Astrocyte (in vitro differentiated cells and primary cell): ENCODE data around the gene GHRL. TPM values are rescaled to one million over a fixed set of nuclear protein-coding genes. Genes with fewer than 3 reads are reported as not detected.

ENCODE experiments used
- DNase-seq: peaks from one replicate; pipeline ENCODE4 v3.0.0-alpha.2; 2010; ENCODE audit warnings: low read depth
- FAIRE-seq: peaks from 2 replicates; lab custom pipeline; 2011; peaks lifted over from hg19 to GRCh38; lab: Jason Lieb, UNC
- H2AFZ ChIP-seq: 2 replicates; pipeline ENCODE4 v1.6.0; 2012; ENCODE audit warnings: low read depth, low read length, inconsistent platforms
- H3K27ac ChIP-seq: 2 replicates; pipeline ENCODE4 v1.5.1; 2011; ENCODE audit warnings: low read depth, low read length, inconsistent platforms
- H3K27me3 ChIP-seq: 2 replicates; pipeline ENCODE4 v1.6.0; 2011; ENCODE audit warnings: low read length, inconsistent platforms; ENCODE audit not compliant: insufficient read depth
- H3K36me3 ChIP-seq: 2 replicates; pipeline ENCODE4 v1.5.1; 2011; ENCODE audit warnings: low read length, inconsistent platforms; ENCODE audit not compliant: insufficient read depth
- H3K4me1 ChIP-seq: 2 replicates; pipeline ENCODE4 v1.5.1; 2011; ENCODE audit warnings: low read length, inconsistent platforms; ENCODE audit not compliant: insufficient read depth
- H3K4me2 ChIP-seq: 2 replicates; pipeline ENCODE4 v1.6.0; 2012; ENCODE audit warnings: low read length, inconsistent platforms
- H3K4me3 ChIP-seq: 2 replicates; pipeline ENCODE4 v1.5.1; 2011; ENCODE audit warnings: low read depth, mild to moderate bottlenecking, low read length, inconsistent platforms; ENCODE audit not compliant: insufficient read depth
- H3K79me2 ChIP-seq: 2 replicates; pipeline ENCODE4 v1.6.0; 2012; ENCODE audit warnings: mild to moderate bottlenecking, low read length, inconsistent platforms; ENCODE audit not compliant: insufficient read depth
- H3K9ac ChIP-seq: 2 replicates; pipeline ENCODE4 v1.6.0; 2012; ENCODE audit warnings: mild to moderate bottlenecking, low read length, inconsistent platforms
- H3K9me3 ChIP-seq: 2 replicates; pipeline ENCODE4 v1.5.1; 2012; ENCODE audit warnings: low read depth, mild to moderate bottlenecking, low read length, inconsistent platforms; ENCODE audit not compliant: insufficient read depth
- H4K20me1 ChIP-seq: 2 replicates; pipeline ENCODE4 v1.6.0; 2012; ENCODE audit warnings: low read length, inconsistent platforms; ENCODE audit not compliant: insufficient read depth
- H3K27ac Mint-ChIP-seq: one replicate; pipeline ENCODE4 v1.8.0; 2021; ENCODE audit warnings: mild to moderate bottlenecking, mixed read lengths; ENCODE audit not compliant: unreplicated experiment
- H3K27me3 Mint-ChIP-seq: one replicate; pipeline ENCODE4 v1.8.0; 2021; ENCODE audit warnings: low read depth, mixed read lengths; ENCODE audit not compliant: unreplicated experiment
- H3K36me3 Mint-ChIP-seq: one replicate; pipeline ENCODE4 v1.8.0; 2021; ENCODE audit warnings: low read depth, mixed read lengths; ENCODE audit not compliant: unreplicated experiment
- H3K4me1 Mint-ChIP-seq: one replicate; pipeline ENCODE4 v1.8.0; 2021; ENCODE audit warnings: low read depth, mixed read lengths; ENCODE audit not compliant: unreplicated experiment
- H3K4me3 Mint-ChIP-seq: one replicate; pipeline ENCODE4 v1.8.0; 2021; ENCODE audit warnings: mild to moderate bottlenecking, moderate library complexity, mixed read lengths; ENCODE audit not compliant: unreplicated experiment
- H3K9me3 Mint-ChIP-seq: one replicate; pipeline ENCODE4 v1.8.0; 2021; ENCODE audit warnings: mild to moderate bottlenecking, mixed read lengths; ENCODE audit not compliant: unreplicated experiment
- CTCF ChIP-seq: IDR thresholded peaks from 2 replicates; pipeline ENCODE4 v1.5.1; 2011; ENCODE audit warnings: low read depth, mild to moderate bottlenecking, inconsistent platforms, low read length, moderate library complexity; ENCODE audit not compliant: insufficient read depth
- EZH2 ChIP-seq: IDR thresholded peaks from 2 replicates; pipeline ENCODE4 v1.6.1; 2012; ENCODE audit warnings: mild to moderate bottlenecking, low read length, inconsistent platforms; ENCODE audit not compliant: insufficient read depth
- total RNA-seq: library from RNA; stranded (reverse); gene quantifications from 2 replicates; pipeline ENCODE4 v1.2.1, GENCODE V29; 2021

The GHRL gene
- total RNA-seq, 1 donor from 2014 or later, result not detected

- Mint-ChIP-seq H3K36me3 (peaks cover 27% of the 10 kb centered on the region), H3K9me3 (no peaks in the 10 kb centered on the region), H3K4me3 (no peak overlapping the region), H3K27me3 (no peaks in the 10 kb centered on the region), H3K4me1 (peaks cover 7% of the 10 kb centered on the region), H3K27ac (no peak overlapping the region)
- no peaks in the 10 kb centered on the region for H3K27me3 ChIP-seq
- no peak overlapping the region for H3K4me3 ChIP-seq
- peaks cover 28% of the 10 kb centered on the region for H3K79me2 ChIP-seq
- TF ChIP-seq CTCF (no peak), EZH2 (no peak)
- H3K4me2 ChIP-seq, result no peak overlapping the region
- DNase-seq, result no peak
- H3K27ac ChIP-seq, result no peak overlapping the region
- FAIRE-seq, result no peak
- H3K9me3 ChIP-seq, result no peaks in the 10 kb centered on the region
- H2AFZ ChIP-seq, result no peak overlapping the region
- H4K20me1 ChIP-seq, result peaks cover 46% of the 10 kb centered on the region
- no peak overlapping the region for H3K9ac ChIP-seq
- peaks cover 6% of the 10 kb centered on the region for H3K4me1 ChIP-seq
- peaks cover 27% of the 10 kb centered on the region for H3K36me3 ChIP-seq
These were observed 13.2 kb downstream of the GHRL start for GRCh38 chr3:10279384-10280176.

- H3K9ac ChIP-seq, result no peak overlapping the region
- H3K36me3 ChIP-seq, result peaks cover 25% of the 10 kb centered on the region
- peaks cover 25% of the 10 kb centered on the region for H3K36me3 Mint-ChIP-seq
- H3K4me3 Mint-ChIP-seq, result no peak overlapping the region
- no peak for TF ChIP-seq CTCF
- no peak for TF ChIP-seq EZH2
- peaks cover 52% of the 10 kb centered on the region for H4K20me1 ChIP-seq
- FAIRE-seq (no peak), DNase-seq (no peak)
- H2AFZ ChIP-seq, result no peak overlapping the region
- no peak overlapping the region for H3K4me3 ChIP-seq
- no peak overlapping the region for H3K27ac ChIP-seq
- peaks cover 39% of the 10 kb centered on the region for H3K79me2 ChIP-seq
- no peaks in the 10 kb centered on the region for H3K9me3 Mint-ChIP-seq
- H3K27me3 ChIP-seq, result no peaks in the 10 kb centered on the region
- no peak overlapping the region for H3K27ac Mint-ChIP-seq
- no peaks in the 10 kb centered on the region for H3K9me3 ChIP-seq
- no peak overlapping the region for H3K4me2 ChIP-seq
- peaks cover 10% of the 10 kb centered on the region for H3K4me1 ChIP-seq
- peaks cover 16% of the 10 kb centered on the region for H3K4me1 Mint-ChIP-seq
- no peaks in the 10 kb centered on the region for H3K27me3 Mint-ChIP-seq
These were observed 14.2 kb downstream of the GHRL start for GRCh38 chr3:10278501-10278900.

DNA sequence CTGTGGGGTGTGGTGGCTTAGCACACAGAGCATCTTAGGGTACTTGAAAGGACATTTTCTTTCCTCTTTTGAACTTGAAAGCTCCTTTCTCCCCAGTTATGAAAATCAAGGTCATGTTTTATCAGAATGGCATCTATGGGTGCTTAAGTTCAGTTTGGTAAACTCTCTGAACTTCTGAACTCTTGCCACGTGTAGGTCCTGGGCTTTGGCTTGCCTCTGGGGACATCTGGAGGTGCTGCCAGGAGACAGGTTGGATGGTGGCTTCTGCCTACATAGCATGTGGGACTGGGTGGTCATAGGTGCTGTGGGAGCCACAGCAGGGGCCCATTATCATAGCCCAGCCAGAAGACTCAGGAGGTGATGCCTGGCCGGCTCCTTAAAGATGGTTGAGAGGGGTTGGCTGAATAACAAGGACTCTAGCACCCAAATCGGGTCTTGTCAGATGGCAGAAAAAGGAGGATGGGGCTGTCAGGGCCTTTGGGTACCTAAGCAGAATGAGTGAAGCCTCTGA lies 15.6 kb downstream of the GHRL start:
- no peaks in the 10 kb centered on the region for H3K27me3 Mint-ChIP-seq
- peaks cover 51% of the 10 kb centered on the region for H3K79me2 ChIP-seq
- no peak for FAIRE-seq

More for the DNA sequence above, 15.6 kb downstream of the GHRL start:
- H3K4me3 Mint-ChIP-seq, result no peak overlapping the region
- H3K9me3 Mint-ChIP-seq, result no peaks in the 10 kb centered on the region
- Histone ChIP-seq H3K4me2 (no peak overlapping the region), H3K9ac (no peak overlapping the region), H3K9me3 (no peaks in the 10 kb centered on the region), H3K36me3 (peaks cover 18% of the 10 kb centered on the region), H2AFZ (no peak overlapping the region), H3K4me3 (no peak overlapping the region), H3K27me3 (no peaks in the 10 kb centered on the region), H3K4me1 (peaks cover 6% of the 10 kb centered on the region), H4K20me1 (peaks cover 60% of the 10 kb centered on the region), H3K27ac (no peak overlapping the region)
- DNase-seq, result no peak
- H3K27ac Mint-ChIP-seq, result no peak overlapping the region
- peaks cover 22% of the 10 kb centered on the region for H3K36me3 Mint-ChIP-seq
- H3K4me1 Mint-ChIP-seq, result peaks cover 13% of the 10 kb centered on the region
- TF ChIP-seq CTCF, result no peak
- TF ChIP-seq EZH2, result no peak
